Lower lobe of right lung (tissue), 2 donors: ENCODE data around the gene CCDC107. TPM values are rescaled to one million over a fixed set of nuclear protein-coding genes. Genes with fewer than 3 reads are reported as not detected.

Source experiments
- ATAC-seq, 2 donors: fragments of 200-7000 bp; cut with Tn5 transposase; one replicate each; pipeline ENCODE4 v1.9.1; 2020 to 2022; ENCODE audit warnings: mild to moderate bottlenecking in 2 of 2, moderate library complexity in 2 of 2
- DNase-seq: peaks from one replicate; pipeline ENCODE4 v3.0.0-alpha.2; 2020
- H3K27ac ChIP-seq: fragments of 200-600 bp; one replicate; pipeline ENCODE4 v1.8.0; 2022
- H3K27me3 ChIP-seq: fragments of 200-600 bp; one replicate; pipeline ENCODE4 v1.8.0; 2022; ENCODE audit warnings: low read depth
- H3K36me3 ChIP-seq: fragments of 200-600 bp; one replicate; pipeline ENCODE4 v1.8.0; 2022; ENCODE audit warnings: mild to moderate bottlenecking
- H3K4me1 ChIP-seq: fragments of 200-600 bp; one replicate; pipeline ENCODE4 v1.8.0; 2022
- H3K4me3 ChIP-seq: fragments of 200-600 bp; one replicate; pipeline ENCODE4 v1.8.0; 2022; ENCODE audit warnings: mild to moderate bottlenecking
- H3K9me3 ChIP-seq: fragments of 200-600 bp; one replicate; pipeline ENCODE4 v1.8.0; 2022
- intact Hi-C: fragments of 100-400 bp; cut with DNase I; formaldehyde crosslinking; loops from one replicate; pipeline ENCODE4 v1.11.0; 2022
- total RNA-seq: library from RNA; stranded (reverse); fragmentation: NEBNext Ultra II Directional; extraction: Animal tissue kit (Norgen Biotek cat#: 25700); gene quantifications from one replicate; pipeline ENCODE4 v1.2.1, GENCODE V29; 2021
- TF ChIP-seq, protein P1 (sequence below): fragments of 200-600 bp; IDR thresholded peaks from one replicate; pipeline ENCODE4 v1.8.0; 2022; ENCODE audit warnings: antibody characterized with exemption, mild to moderate bottlenecking
- donor health status: DM: no; HTN: yes; CAD: no; lungs with severe emphysema.

CCDC107 gene
- total RNA-seq, 1 donor from 2014 or later: 28.9 TPM

DNA sequence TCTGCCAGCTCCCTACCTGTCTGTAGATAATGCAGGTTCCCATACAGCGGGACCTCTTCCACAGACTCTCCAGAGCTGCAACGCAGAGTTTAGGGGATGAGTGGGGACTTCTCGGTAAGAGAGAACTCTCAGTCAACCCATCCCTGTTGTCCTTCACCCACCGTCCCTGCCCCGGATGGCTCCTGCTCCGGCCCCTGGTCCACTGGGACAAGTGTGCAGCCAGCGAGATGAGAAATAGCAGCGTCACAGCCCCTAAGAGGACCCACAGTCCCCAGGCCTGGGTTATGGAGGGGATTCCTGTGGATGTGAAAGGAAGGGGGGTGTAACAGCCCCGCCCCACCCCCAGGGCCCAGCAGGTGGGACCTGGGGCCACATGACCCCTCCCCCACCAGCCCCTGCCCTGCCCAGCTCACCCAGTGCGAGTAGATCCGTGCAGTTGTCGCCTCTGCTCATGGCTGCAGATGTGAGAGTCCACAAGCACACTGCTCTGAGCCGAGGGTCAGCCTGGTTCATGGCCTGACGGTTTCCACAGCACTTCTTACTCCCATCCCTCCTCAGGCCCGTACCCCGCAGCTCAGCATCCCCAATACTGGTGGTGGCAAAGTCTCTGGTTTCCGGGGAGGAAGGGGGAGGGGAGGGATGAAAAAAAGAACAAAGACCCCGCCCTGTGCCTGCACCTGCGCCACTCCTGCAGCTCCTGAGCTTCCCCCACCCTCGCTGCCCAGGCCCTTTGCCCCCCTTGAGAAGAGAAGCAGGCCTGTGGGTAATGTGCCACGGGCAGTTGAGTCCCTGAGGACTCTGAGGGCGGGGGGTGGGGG lies 7.5 kb upstream of the CCDC107 start, which contains the start of gene SIT1:
SIT1 (minus strand) TSS at position 591 of the 818 bp plus-strand sequence; CDS start at position 513, 78 bp downstream.
- no peak for DNase-seq
- Histone ChIP-seq H3K9me3 (no peaks in the 10 kb centered on the region), H3K36me3 (no peaks in the 10 kb centered on the region), H3K27ac (peak within 1 kb of the TSS; percentile 49), H3K27me3 (no peaks in the 10 kb centered on the region), H3K4me3 (peak within 1 kb of the TSS; percentile 34), H3K4me1 (peaks cover 42% of the 10 kb centered on the region)
- intact Hi-C loops: no loop called here
- TF ChIP-seq, protein P1, sequence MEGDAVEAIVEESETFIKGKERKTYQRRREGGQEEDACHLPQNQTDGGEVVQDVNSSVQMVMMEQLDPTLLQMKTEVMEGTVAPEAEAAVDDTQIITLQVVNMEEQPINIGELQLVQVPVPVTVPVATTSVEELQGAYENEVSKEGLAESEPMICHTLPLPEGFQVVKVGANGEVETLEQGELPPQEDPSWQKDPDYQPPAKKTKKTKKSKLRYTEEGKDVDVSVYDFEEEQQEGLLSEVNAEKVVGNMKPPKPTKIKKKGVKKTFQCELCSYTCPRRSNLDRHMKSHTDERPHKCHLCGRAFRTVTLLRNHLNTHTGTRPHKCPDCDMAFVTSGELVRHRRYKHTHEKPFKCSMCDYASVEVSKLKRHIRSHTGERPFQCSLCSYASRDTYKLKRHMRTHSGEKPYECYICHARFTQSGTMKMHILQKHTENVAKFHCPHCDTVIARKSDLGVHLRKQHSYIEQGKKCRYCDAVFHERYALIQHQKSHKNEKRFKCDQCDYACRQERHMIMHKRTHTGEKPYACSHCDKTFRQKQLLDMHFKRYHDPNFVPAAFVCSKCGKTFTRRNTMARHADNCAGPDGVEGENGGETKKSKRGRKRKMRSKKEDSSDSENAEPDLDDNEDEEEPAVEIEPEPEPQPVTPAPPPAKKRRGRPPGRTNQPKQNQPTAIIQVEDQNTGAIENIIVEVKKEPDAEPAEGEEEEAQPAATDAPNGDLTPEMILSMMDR: no peak
- no peak for ATAC-seq

DNA sequence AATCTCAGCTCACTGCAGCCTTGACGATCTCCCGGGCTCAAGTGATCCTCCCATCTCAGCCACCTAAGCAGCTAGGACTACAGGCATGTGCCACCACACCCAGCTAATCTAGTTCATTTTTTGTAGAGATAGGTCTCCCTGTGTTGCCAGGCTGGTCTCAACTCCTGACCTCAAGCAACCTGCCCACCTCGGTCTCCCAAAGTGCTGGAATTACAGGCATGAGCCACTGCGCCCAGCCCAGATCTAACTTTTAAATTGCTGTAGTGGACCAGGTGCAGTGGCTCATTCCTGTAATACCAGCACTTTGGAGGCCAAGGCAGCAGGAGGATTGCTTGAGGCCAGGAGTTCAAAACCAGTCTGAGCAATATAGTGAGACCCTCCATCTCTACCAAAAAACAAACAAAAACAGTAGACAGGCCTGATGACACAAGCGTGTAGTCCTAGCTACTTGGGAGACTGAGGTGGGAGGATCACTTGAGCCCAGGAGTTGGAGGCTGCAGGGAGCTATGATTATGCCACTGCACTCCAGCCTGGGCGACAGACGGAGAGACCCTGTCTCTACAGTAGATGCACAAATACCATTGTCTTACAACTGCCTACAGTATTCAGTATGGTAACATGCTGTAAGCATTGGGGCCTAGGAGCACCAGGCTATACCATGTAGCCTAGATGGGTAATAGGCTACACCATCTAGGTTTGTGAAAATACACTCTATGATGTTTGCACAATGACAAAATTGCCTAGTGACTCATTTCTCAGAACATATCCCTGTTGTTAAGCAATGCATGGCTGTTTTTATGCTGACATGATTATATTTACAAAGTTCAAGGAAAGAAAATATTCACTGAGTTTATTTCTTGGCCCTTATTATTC lies 5.9 kb upstream of the CCDC107 start:
- no peaks in the 10 kb centered on the region for H3K36me3 ChIP-seq
- H3K4me1 ChIP-seq: peaks cover 38% of the 10 kb centered on the region
- intact Hi-C loops: no loop called here
- H3K27me3 ChIP-seq: no peaks in the 10 kb centered on the region
- no peaks in the 10 kb centered on the region for H3K9me3 ChIP-seq
- peak; percentile 46 to 48 for ATAC-seq
- TF ChIP-seq, protein P1: no peak
- no peak overlapping the region for H3K4me3 ChIP-seq
- H3K27ac ChIP-seq: peak overlapping the region; percentile 77
- DNase-seq: no peak

DNA sequence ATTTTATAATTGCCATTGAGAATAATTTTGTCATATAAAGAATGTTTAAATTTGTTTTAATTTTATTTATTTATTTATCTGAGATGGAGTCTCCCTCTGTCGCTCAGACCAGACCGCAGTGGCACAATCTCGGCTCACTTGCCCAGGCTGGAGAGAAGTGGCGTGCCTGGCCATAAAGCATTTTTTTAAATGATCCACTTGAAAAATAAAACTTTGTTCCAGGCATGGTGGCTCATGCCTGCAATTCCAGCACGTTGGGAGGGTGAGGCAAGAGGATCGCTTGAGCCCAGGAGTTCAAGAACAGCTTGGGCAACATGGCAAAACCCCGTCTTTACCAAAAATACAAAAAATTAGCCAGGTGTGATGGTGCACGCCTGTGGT lies 5.3 kb upstream of the CCDC107 start:
- H3K36me3 ChIP-seq: no peaks in the 10 kb centered on the region
- intact Hi-C loops: no loop called here
- H3K4me1 ChIP-seq: peaks cover 39% of the 10 kb centered on the region
- H3K4me3 ChIP-seq: no peak overlapping the region
- DNase-seq (no peak), ATAC-seq (no peak)
- no peaks in the 10 kb centered on the region for H3K27me3 ChIP-seq
- peak overlapping the region; percentile 77 for H3K27ac ChIP-seq
- no peaks in the 10 kb centered on the region for H3K9me3 ChIP-seq
- TF ChIP-seq, protein P1: no peak

DNA sequence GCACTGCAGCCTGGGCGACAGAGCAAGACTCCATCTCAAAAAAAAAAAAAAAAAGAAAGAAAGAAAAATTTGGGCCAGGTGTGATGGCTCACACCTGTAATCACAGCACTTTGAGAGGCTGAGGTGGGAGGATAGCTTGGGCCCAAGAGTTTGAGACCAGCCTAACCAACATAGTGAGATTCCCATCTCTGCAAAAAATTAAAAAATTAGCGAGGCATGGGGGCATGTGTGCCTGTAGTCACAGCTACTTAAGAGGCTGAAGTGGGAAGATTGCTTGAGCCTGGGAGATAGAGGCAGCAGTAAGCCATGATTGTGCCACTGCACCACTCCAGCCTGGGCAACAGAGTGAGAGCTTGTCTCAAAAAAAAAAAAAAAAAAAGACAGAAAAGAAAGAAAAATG lies 4.5 kb upstream of the CCDC107 start:
- Histone ChIP-seq H3K4me3 (no peak overlapping the region), H3K27me3 (no peaks in the 10 kb centered on the region), H3K36me3 (no peaks in the 10 kb centered on the region), H3K9me3 (no peaks in the 10 kb centered on the region), H3K4me1 (peaks cover 39% of the 10 kb centered on the region), H3K27ac (peak overlapping the region; percentile 77)
- TF ChIP-seq, protein P1: no peak
- ATAC-seq (no peak), DNase-seq (no peak)
- intact Hi-C loops: no loop called here

DNA sequence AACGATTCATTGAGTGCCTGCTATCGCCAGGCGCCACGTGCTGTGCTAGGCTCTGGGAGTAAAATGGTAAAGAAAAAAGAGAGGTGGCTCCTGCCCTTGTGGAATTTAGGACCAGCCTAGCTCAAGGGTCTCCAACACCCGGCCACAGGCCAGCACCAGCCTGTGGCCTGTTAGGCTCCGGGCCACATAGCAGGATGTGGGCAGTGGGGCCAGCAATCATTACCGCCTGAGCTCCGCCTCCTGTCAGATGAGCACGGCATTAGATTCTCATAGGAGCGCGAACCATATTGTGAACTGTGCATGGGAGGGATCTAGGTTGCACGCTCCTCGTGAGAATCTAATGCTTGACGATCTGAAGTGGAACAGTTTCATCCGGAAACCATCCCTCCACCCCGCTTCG lies 1.7 kb upstream of the CCDC107 start:
- no peak for ATAC-seq
- Histone ChIP-seq H3K4me3 (no peak overlapping the region), H3K9me3 (no peaks in the 10 kb centered on the region), H3K27ac (peak overlapping the region; percentile 97), H3K36me3 (peaks cover 16% of the 10 kb centered on the region), H3K27me3 (no peaks in the 10 kb centered on the region), H3K4me1 (peaks cover 49% of the 10 kb centered on the region)
- no peak for DNase-seq
- TF ChIP-seq, protein P1: no peak
- intact Hi-C loops: no loop called here
